ENCODE results near the gene C1QTNF8.
"Not testable (repeated sequence)": the region's sequence is repeated elsewhere in the genome, so short reads cannot be mapped to it uniquely, and the experiment has no call there.

The C1QTNF8 gene

GRCh38 chr16:1091992-1092552 lies 4.0 kb downstream of the C1QTNF8 start:
- no peak overlapping the region for H3K4me3 ChIP-seq (ENCODE audit: extremely low read depth, insufficient read depth, low read length, poor library complexity, severe bottlenecking)
- H3K9me3 ChIP-seq (ENCODE audit: control insufficient read depth, low read length), result no peaks in the 10 kb centered on the region
- no peak overlapping the region for H3K27ac ChIP-seq (ENCODE audit: low read depth, low read length, severe bottlenecking)
- no peaks in the 10 kb centered on the region for H3K36me3 ChIP-seq (ENCODE audit: control insufficient read depth, insufficient read depth, low read length)
- peaks cover 19% of the 10 kb centered on the region for H3K4me1 ChIP-seq (ENCODE audit: control insufficient read depth, insufficient read depth, low read length, poor library complexity, severe bottlenecking)
- WGBS, 2 experiments (ENCODE audit: insufficient coverage in 2 of 2), result 92 to 97% methylated on average over 16 to 20 of the region's 27 CpGs

GRCh38 chr16:1090620-1091587 lies 5.1 kb downstream of the C1QTNF8 start:
- H3K27ac ChIP-seq (ENCODE audit: low read depth, low read length, severe bottlenecking), result no peak overlapping the region
- H3K4me3 ChIP-seq (ENCODE audit: extremely low read depth, insufficient read depth, low read length, poor library complexity, severe bottlenecking), result no peak overlapping the region
- 79 to 86% methylated on average over 16 to 21 of the region's 27 CpGs for WGBS, 2 experiments (ENCODE audit: insufficient coverage in 2 of 2)
- H3K4me1 ChIP-seq (ENCODE audit: control insufficient read depth, insufficient read depth, low read length, poor library complexity, severe bottlenecking), result peaks cover 12% of the 10 kb centered on the region
- H3K9me3 ChIP-seq (ENCODE audit: control insufficient read depth, low read length), result peaks cover under 1% of the 10 kb centered on the region
- no peaks in the 10 kb centered on the region for H3K36me3 ChIP-seq (ENCODE audit: control insufficient read depth, insufficient read depth, low read length)

GRCh38 chr16:1089822-1090619 lies 6.0 kb downstream of the C1QTNF8 start:
- WGBS, 2 experiments (ENCODE audit: insufficient coverage in 2 of 2), result 82 to 84% methylated on average over 26 to 27 of the region's 38 CpGs
- Histone ChIP-seq H3K4me1 (ENCODE audit: control insufficient read depth, insufficient read depth, low read length, poor library complexity, severe bottlenecking) (peaks cover 12% of the 10 kb centered on the region), H3K4me3 (ENCODE audit: extremely low read depth, insufficient read depth, low read length, poor library complexity, severe bottlenecking) (no peak overlapping the region), H3K27ac (ENCODE audit: low read depth, low read length, severe bottlenecking) (no peak overlapping the region), H3K9me3 (ENCODE audit: control insufficient read depth, low read length) (peaks cover 6% of the 10 kb centered on the region), H3K36me3 (ENCODE audit: control insufficient read depth, insufficient read depth, low read length) (no peaks in the 10 kb centered on the region)

- Histone ChIP-seq H3K9me3 (ENCODE audit: control insufficient read depth, low read length) (peaks cover 12% of the 10 kb centered on the region), H3K4me1 (ENCODE audit: control insufficient read depth, insufficient read depth, low read length, poor library complexity, severe bottlenecking) (peaks cover 12% of the 10 kb centered on the region), H3K4me3 (ENCODE audit: extremely low read depth, insufficient read depth, low read length, poor library complexity, severe bottlenecking) (no peak overlapping the region), H3K27ac (ENCODE audit: low read depth, low read length, severe bottlenecking) (no peak overlapping the region), H3K36me3 (ENCODE audit: control insufficient read depth, insufficient read depth, low read length) (no peaks in the 10 kb centered on the region)
- 95 to 97% methylated on average over 13 to 17 of the region's 17 CpGs for WGBS, 2 experiments (ENCODE audit: insufficient coverage in 2 of 2)
Observed at GRCh38 chr16:1089439-1089821, 6.6 kb downstream of the C1QTNF8 start.

GRCh38 chr16:1088295-1089170 lies 7.5 kb downstream of the C1QTNF8 start:
- H3K36me3 ChIP-seq (ENCODE audit: control insufficient read depth, insufficient read depth, low read length), result no peaks in the 10 kb centered on the region
- 81 to 84% methylated on average over 37 to 40 of the region's 40 CpGs for WGBS, 2 experiments (ENCODE audit: insufficient coverage in 2 of 2)
- H3K27ac ChIP-seq (ENCODE audit: low read depth, low read length, severe bottlenecking), result no peak overlapping the region
- H3K4me1 ChIP-seq (ENCODE audit: control insufficient read depth, insufficient read depth, low read length, poor library complexity, severe bottlenecking), result peaks cover 12% of the 10 kb centered on the region
- peaks cover 12% of the 10 kb centered on the region for H3K9me3 ChIP-seq (ENCODE audit: control insufficient read depth, low read length)
- no peak overlapping the region for H3K4me3 ChIP-seq (ENCODE audit: extremely low read depth, insufficient read depth, low read length, poor library complexity, severe bottlenecking)

GRCh38 chr16:1086443-1086842 lies 9.6 kb downstream of the C1QTNF8 start:
- peaks cover 24% of the 10 kb centered on the region for H3K4me1 ChIP-seq (ENCODE audit: control insufficient read depth, insufficient read depth, low read length, poor library complexity, severe bottlenecking)
- H3K36me3 ChIP-seq (ENCODE audit: control insufficient read depth, insufficient read depth, low read length); H3K4me3 ChIP-seq (ENCODE audit: extremely low read depth, insufficient read depth, low read length, poor library complexity, severe bottlenecking); H3K27ac ChIP-seq (ENCODE audit: low read depth, low read length, severe bottlenecking): not testable (repeated sequence)
- 91 to 100% methylated on average over 2 to 6 of the region's 10 CpGs for WGBS, 2 experiments (ENCODE audit: insufficient coverage in 2 of 2)
- H3K9me3 ChIP-seq (ENCODE audit: control insufficient read depth, low read length), result peaks cover 12% of the 10 kb centered on the region

- 90 to 98% methylated on average over 5 of the region's 6 CpGs for WGBS, 2 experiments (ENCODE audit: insufficient coverage in 2 of 2)
- Histone ChIP-seq H3K4me3 (ENCODE audit: extremely low read depth, insufficient read depth, low read length, poor library complexity, severe bottlenecking) (no peak overlapping the region), H3K36me3 (ENCODE audit: control insufficient read depth, insufficient read depth, low read length) (no peaks in the 10 kb centered on the region), H3K27ac (ENCODE audit: low read depth, low read length, severe bottlenecking) (no peak overlapping the region), H3K9me3 (ENCODE audit: control insufficient read depth, low read length) (peaks cover 12% of the 10 kb centered on the region), H3K4me1 (ENCODE audit: control insufficient read depth, insufficient read depth, low read length, poor library complexity, severe bottlenecking) (peaks cover 23% of the 10 kb centered on the region)
Observed at GRCh38 chr16:1084971-1085370, 11.1 kb downstream of the C1QTNF8 start.

- 89 to 93% methylated on average over 25 to 30 of the region's 34 CpGs for WGBS, 2 experiments (ENCODE audit: insufficient coverage in 2 of 2)
- peaks cover 17% of the 10 kb centered on the region for H3K4me1 ChIP-seq (ENCODE audit: control insufficient read depth, insufficient read depth, low read length, poor library complexity, severe bottlenecking)
- no peak overlapping the region for H3K4me3 ChIP-seq (ENCODE audit: extremely low read depth, insufficient read depth, low read length, poor library complexity, severe bottlenecking)
- no peak overlapping the region for H3K27ac ChIP-seq (ENCODE audit: low read depth, low read length, severe bottlenecking)
- no peaks in the 10 kb centered on the region for H3K36me3 ChIP-seq (ENCODE audit: control insufficient read depth, insufficient read depth, low read length)
- peaks cover 12% of the 10 kb centered on the region for H3K9me3 ChIP-seq (ENCODE audit: control insufficient read depth, low read length)
Observed at GRCh38 chr16:1082952-1083675, 12.9 kb downstream of the C1QTNF8 start.

- WGBS, 2 experiments (ENCODE audit: insufficient coverage in 2 of 2), result 81 to 85% methylated on average over 14 to 21 of the region's 21 CpGs
- Histone ChIP-seq H3K4me1 (ENCODE audit: control insufficient read depth, insufficient read depth, low read length, poor library complexity, severe bottlenecking) (peaks cover 17% of the 10 kb centered on the region), H3K4me3 (ENCODE audit: extremely low read depth, insufficient read depth, low read length, poor library complexity, severe bottlenecking) (no peak overlapping the region), H3K27ac (ENCODE audit: low read depth, low read length, severe bottlenecking) (no peak overlapping the region), H3K9me3 (ENCODE audit: control insufficient read depth, low read length) (peaks cover 12% of the 10 kb centered on the region), H3K36me3 (ENCODE audit: control insufficient read depth, insufficient read depth, low read length) (no peaks in the 10 kb centered on the region)
Observed at GRCh38 chr16:1082266-1082951, 13.6 kb downstream of the C1QTNF8 start.
